HepG2 (cell line): ENCODE data around the gene PPP2R5C. TPM values are rescaled to one million over a fixed set of nuclear protein-coding genes. Genes with fewer than 3 reads are reported as not detected.

Source experiments
- ATAC-seq: fragments of 200-7000 bp; cut with Tn5 transposase; 3 replicates; pipeline ENCODE4 v1.9.1; 2020; ENCODE audit warnings: mild to moderate bottlenecking, moderate library complexity
- BruUV-seq: library from RNA; stranded (reverse); fragments of 400-500 nt; replicated peaks from 2 replicates; lab custom pipeline; 2021; lab: Mats Ljungman, UMichigan
- CTCF ChIA-PET: fragments of 300-600 bp; formaldehyde crosslinking; extraction: SDS; loops from one replicate; lab custom pipeline; 2021; ENCODE audit warnings: low total read pairs, inconsistent platforms, low intra/inter-chr PET ratio; lab: Yijun Ruan, JAX
- POLR2A ChIA-PET: fragments of 350-600 bp; sonication (Branson Sonifier 250); formaldehyde crosslinking; loops from one replicate; lab custom pipeline; 2020; ENCODE audit warnings: antibody characterized with exemption, inconsistent platforms; lab: Yijun Ruan, JAX
- DNase-seq: peaks from one replicate; pipeline ENCODE4 v3.0.0-alpha.2; 2015; ENCODE audit warnings: low spot score
- FAIRE-seq: peaks from 3 replicates; lab custom pipeline; 2011; peaks lifted over from hg19 to GRCh38; lab: Jason Lieb, UNC
- H2AFZ ChIP-seq: one replicate; pipeline ENCODE4 v1.6.1; 2011; ENCODE audit warnings: low read length, inconsistent platforms
- H3K27ac ChIP-seq: fragments of 300-600 bp; 3 replicates; pipeline ENCODE4 v1.8.0; 2011; ENCODE audit warnings: mixed run types, mild to moderate bottlenecking, mixed read lengths, low read length, inconsistent platforms; ENCODE audit not compliant: insufficient read depth; ENCODE audit errors: extremely low read length
- H3K27me3 ChIP-seq, 2 experiments: fragments of 200-600 bp in 1 of 2; 2 replicates in 1 of 2; 3 replicates in 1 of 2; pipeline versions ENCODE4 v1.6.0 to v1.8.0; 2011; ENCODE audit warnings: low read length in 2 of 2, mild to moderate bottlenecking in 2 of 2, moderate library complexity in 2 of 2, inconsistent platforms in 1 of 2; ENCODE audit not compliant: insufficient read depth in 2 of 2, control insufficient read depth in 1 of 2
- H3K36me3 ChIP-seq, 2 experiments: fragments of 200-600 bp in 1 of 2; replicated peaks in 1 of 2; 2 replicates in 1 of 2; 3 replicates in 1 of 2; pipeline versions ENCODE4 v1.5.1 to v1.8.0; 2011; ENCODE audit warnings: low read length in 2 of 2, inconsistent platforms in 1 of 2; ENCODE audit not compliant: insufficient read depth in 2 of 2, control insufficient read depth in 1 of 2
- H3K4me1 ChIP-seq: 2 replicates; pipeline ENCODE4 v1.5.1; 2012; ENCODE audit warnings: low read length, inconsistent platforms; ENCODE audit not compliant: insufficient read depth
- H3K4me2 ChIP-seq: 2 replicates; pipeline ENCODE4 v1.6.0; 2011; ENCODE audit warnings: low read depth, low read length, inconsistent platforms
- H3K4me3 ChIP-seq, 3 experiments: fragments of 200-600 bp in 1 of 3; sonication (generic), shearing (Covaris generic) in 1 of 3; replicated peaks in 1 of 3; 2 replicates each; pipeline ENCODE4 v1.5.1; 2011 to 2016; ENCODE audit warnings: low read length in 3 of 3, inconsistent platforms in 2 of 3, low read depth in 2 of 3, mild to moderate bottlenecking in 2 of 3, control low read depth in 1 of 3, mixed read lengths in 1 of 3; ENCODE audit not compliant: insufficient read depth in 1 of 3
- H3K79me2 ChIP-seq: one replicate; pipeline ENCODE4 v1.6.1; 2011; ENCODE audit warnings: low read length, inconsistent platforms; ENCODE audit not compliant: insufficient read depth
- H3K9ac ChIP-seq: 2 replicates; pipeline ENCODE4 v1.6.0; 2011; ENCODE audit warnings: mild to moderate bottlenecking, low read depth, low read length, inconsistent platforms; ENCODE audit not compliant: insufficient read depth
- H3K9me3 ChIP-seq: 2 replicates; pipeline ENCODE4 v1.5.1; 2012; ENCODE audit warnings: mild to moderate bottlenecking, low read length
- H4K20me1 ChIP-seq: 2 replicates; pipeline ENCODE4 v1.6.0; 2011; ENCODE audit warnings: inconsistent platforms, mild to moderate bottlenecking, low read length, moderate library complexity; ENCODE audit not compliant: insufficient read depth
- GLI4 ChIP-seq: sonication (generic); formaldehyde crosslinking; IDR thresholded peaks from 2 replicates; pipeline ENCODE4 v1.5.1; 2020; ENCODE audit warnings: missing genetic modification reagents, mild to moderate bottlenecking, moderate library complexity, borderline replicate concordance
- KIAA2018 ChIP-seq: sonication (generic); formaldehyde crosslinking; IDR thresholded peaks from 2 replicates; pipeline ENCODE4 v1.5.0; 2020; ENCODE audit warnings: mild to moderate bottlenecking, missing genetic modification reagents, borderline replicate concordance
- MAZ ChIP-seq, 2 experiments: sonication (generic) in 1 of 2; formaldehyde crosslinking in 1 of 2; IDR thresholded peaks; 2 replicates each; pipeline versions ENCODE4 v1.5.0 to v1.6.1; 2012 to 2020; ENCODE audit warnings: low read depth in 2 of 2, mild to moderate bottlenecking in 2 of 2, borderline replicate concordance in 1 of 2, improper control_type of control experiment in 1 of 2, low read length in 1 of 2, missing genetic modification reagents in 1 of 2, moderate library complexity in 1 of 2
- NONO ChIP-seq, 2 experiments: fragments of 450-650 bp in 1 of 2; sonication (generic) in 1 of 2; formaldehyde crosslinking in 1 of 2; IDR thresholded peaks in 1 of 2; conservative IDR thresholded peaks in 1 of 2; 2 replicates each; pipeline versions ENCODE4 v1.6.1 to v1.8.0; 2017 to 2022; ENCODE audit warnings: mild to moderate bottlenecking in 1 of 2, missing genetic modification reagents in 1 of 2, moderate library complexity in 1 of 2
- PAF1 ChIP-seq: IDR thresholded peaks from 2 replicates; pipeline ENCODE4 v1.6.1; 2016; ENCODE audit warnings: missing genetic modification reagents, missing compliant biosample characterization
- PCBP1 ChIP-seq: fragments of 200-400 bp; formaldehyde crosslinking; IDR thresholded peaks from 2 replicates; pipeline ENCODE4 v1.6.1; 2017; ENCODE audit warnings: mild to moderate bottlenecking, low read depth, low read length, borderline replicate concordance
- SATB2 ChIP-seq: sonication (generic); formaldehyde crosslinking; IDR thresholded peaks from 2 replicates; pipeline ENCODE4 v1.5.0; 2020; ENCODE audit warnings: missing genetic modification reagents
- TERF1 ChIP-seq: sonication (generic); formaldehyde crosslinking; IDR thresholded peaks from 2 replicates; pipeline ENCODE4 v1.8.0; 2022; ENCODE audit warnings: mild to moderate bottlenecking, missing genetic modification reagents, moderate library complexity
- ZKSCAN8 ChIP-seq: IDR thresholded peaks from 2 replicates; pipeline ENCODE4 v1.6.1; 2016; ENCODE audit warnings: borderline replicate concordance, missing genetic modification reagents, missing compliant biosample characterization
- ZNF383 ChIP-seq: sonication (generic); formaldehyde crosslinking; IDR thresholded peaks from 2 replicates; pipeline ENCODE4 v1.4.0; 2020; ENCODE audit warnings: missing genetic modification reagents, mild to moderate bottlenecking, borderline replicate concordance
- ZNF597 ChIP-seq: sonication (generic); formaldehyde crosslinking; IDR thresholded peaks from 2 replicates; pipeline ENCODE4 v1.5.0; 2020; ENCODE audit warnings: missing genetic modification reagents
- ZSCAN20 ChIP-seq: sonication (generic); formaldehyde crosslinking; IDR thresholded peaks from 2 replicates; pipeline ENCODE4 v1.4.0; 2020; ENCODE audit warnings: missing genetic modification reagents, mild to moderate bottlenecking, borderline replicate concordance
- WGBS: methylation state at CpG from one replicate; pipeline ENCODE4 v1.1.6; 2017; ENCODE audit warnings: low lambda C conversion rate; 5-methylcytosine and 5-hydroxymethylcytosine counted together
- in situ Hi-C: cut with HindIII; loops from 2 replicates; pipeline ENCODE4 v1.10.0; 2017; ENCODE audit warnings: low pct_unique_long_range_greater_than_20kb; ENCODE audit not compliant: extremely low pct_ligation_motif_present
- intact Hi-C: fragments of 100-400 bp; cut with micrococcal nuclease; formaldehyde crosslinking; loops from one replicate; pipeline ENCODE4 v1.10.0; 2022; ENCODE audit not compliant: unreplicated experiment
- polyA plus RNA-seq, 8 experiments: library from polyadenylated mRNA; depleted of rRNA in 3 of 8; stranded (reverse) in 7 of 8; unstranded in 1 of 8; fragments of >200 nt; fragmentation: Illumina TruSeq in 4 of 8; extraction: Trizol in 4 of 8; gene quantifications; 2 replicates each; pipeline versions ENCODE4 v1.2.1 to v1.2.3, GENCODE V29; 2011 to 2016; ENCODE audit warnings: low read depth in 4 of 8, missing spikeins in 1 of 8, mixed read lengths in 1 of 8; ENCODE audit not compliant: insufficient read depth in 1 of 8
- total RNA-seq, 5 experiments: library from RNA; depleted of rRNA; stranded (reverse); fragments of >200 nt; fragmentation: Illumina TruSeq; extraction: Trizol; gene quantifications; 2 replicates each; pipeline ENCODE4 v1.2.3, GENCODE V29; 2016; ENCODE audit warnings: low read depth in 1 of 5

PPP2R5C gene
- total and polyA plus RNA-seq, 2 of the 13 experiments (the other 11 are each of a cell fraction or from before 2014, with no cell fraction given) = 74.3 to 78.5 TPM

GRCh38 chr14:101713621-101714349, 47.7 kb upstream of the PPP2R5C start:
- DNase-seq (no peak), ATAC-seq (no peak), FAIRE-seq (no peak)
- Histone ChIP-seq H4K20me1 (no peaks in the 10 kb centered on the region), H3K4me3 (no peak overlapping the region), H3K27ac (no peak overlapping the region), H3K36me3 (no peaks in the 10 kb centered on the region), H3K79me2 (no peaks in the 10 kb centered on the region), H3K9ac (no peak overlapping the region), H3K9me3 (no peaks in the 10 kb centered on the region), H3K4me2 (no peak overlapping the region), H2AFZ (no peak overlapping the region), H3K27me3 (peaks cover 0 to 11% of the 10 kb centered on the region in 2 experiments; a peak in 2 of 5 replicates), H3K4me1 (peaks cover 42% of the 10 kb centered on the region)
- BruUV-seq = no TSS peak
- in situ Hi-C loops = loop anchor here (5.0 to 25.0 kb wide), 2 partner anchors 44 to 374 kb away; partner anchors contain the start of gene HSP90AA1
- intact Hi-C loops = no loop called here
- 37% methylated on average over 7 of the region's 7 CpGs for WGBS
- ChIA-PET CTCF (no interaction called here), POLR2A (no interaction called here)
- TF ChIP-seq TERF1 (CRISPR knock-in tag) (no peak), NONO (IDR thresholded peaks at IDR 0.05) (no peak), NONO (CRISPR knock-in tag; conservative IDR thresholded peaks at IDR 0.05) (no peak), ZKSCAN8 (CRISPR knock-in tag) (no peak), ZNF597 (CRISPR knock-in tag) (no peak), ZNF383 (CRISPR knock-in tag) (no peak), GLI4 (CRISPR knock-in tag) (no peak), PAF1 (no peak), PCBP1 (no peak), MAZ (IDR thresholded peaks at IDR 0.05; ENCODE audit: borderline replicate concordance, low read depth, low read length) (no peak), MAZ (CRISPR knock-in tag; IDR thresholded peaks at IDR 0.05; ENCODE audit: low read depth) (no peak), SATB2 (CRISPR knock-in tag) (no peak), KIAA2018 (no peak), ZSCAN20 (CRISPR knock-in tag) (no peak)
